GM23338 (cell line): ENCODE measurements around the gene MYO18A.

Experiments
- CREB1 ChIP-seq: fragments of 250-450 bp; sonication (Bioruptor Pico); IDR thresholded peaks from 2 replicates; pipeline ENCODE4 v1.5.0; 2020; ENCODE audit warnings: low read depth, mild to moderate bottlenecking, moderate library complexity
- EZH2 ChIP-seq: fragments of 200-600 bp; sonication (generic); IDR thresholded peaks from one replicate; pipeline ENCODE4 v1.8.0; 2017; ENCODE audit warnings: antibody characterized with exemption, mild to moderate bottlenecking, low read depth; ENCODE audit not compliant: unreplicated experiment
- EZH2phosphoT487 ChIP-seq: fragments of 200-600 bp; sonication (generic); IDR thresholded peaks from one replicate; pipeline ENCODE4 v1.8.1; 2018; ENCODE audit warnings: antibody characterized with exemption; ENCODE audit not compliant: unreplicated experiment
- JUNB ChIP-seq: IDR thresholded peaks from one replicate; pipeline ENCODE4 v1.6.1; 2016; ENCODE audit warnings: antibody characterized with exemption; ENCODE audit not compliant: unreplicated experiment
- NANOG ChIP-seq: IDR thresholded peaks from 2 replicates; pipeline ENCODE4 v1.6.1; 2016; ENCODE audit warnings: antibody characterized with exemption, borderline replicate concordance
- POLR2AphosphoS5 ChIP-seq: IDR thresholded peaks from 2 replicates; pipeline ENCODE4 v1.6.1; 2016; ENCODE audit warnings: antibody characterized with exemption, low read depth
- REST ChIP-seq: IDR thresholded peaks from one replicate; pipeline ENCODE4 v1.6.1; 2018; ENCODE audit warnings: antibody characterized with exemption; ENCODE audit not compliant: unreplicated experiment
- ZNF114 ChIP-seq: fragments of 250-450 bp; sonication (Bioruptor Pico); IDR thresholded peaks from 2 replicates; pipeline ENCODE4 v1.5.0; 2020; ENCODE audit warnings: mild to moderate bottlenecking, moderate library complexity
- ZNF331 ChIP-seq: fragments of 250-450 bp; sonication (Bioruptor Pico); IDR thresholded peaks from 2 replicates; pipeline ENCODE4 v1.5.0; 2020; ENCODE audit warnings: low read depth, mild to moderate bottlenecking, moderate library complexity
- TF ChIP-seq, protein P1 (sequence below), 2 experiments: fragments of 200-600 bp in 1 of 2; sonication (generic) in 1 of 2; conservative IDR thresholded peaks; 2 replicates each; pipeline versions ENCODE4 v1.5.1 to v1.6.1; 2016 to 2017; ENCODE audit warnings: antibody characterized with exemption in 2 of 2, low read depth in 2 of 2, mild to moderate bottlenecking in 2 of 2, moderate library complexity in 1 of 2
- TF ChIP-seq, protein P2 (sequence below): IDR thresholded peaks from 2 replicates; pipeline ENCODE4 v1.6.1; 2016; ENCODE audit warnings: antibody characterized with exemption
- TF ChIP-seq, protein P3 (sequence below): fragments of 250-450 bp; sonication (Bioruptor Pico); IDR thresholded peaks from 2 replicates; pipeline ENCODE4 v1.5.0; 2020; ENCODE audit warnings: mild to moderate bottlenecking, moderate library complexity

DNA sequence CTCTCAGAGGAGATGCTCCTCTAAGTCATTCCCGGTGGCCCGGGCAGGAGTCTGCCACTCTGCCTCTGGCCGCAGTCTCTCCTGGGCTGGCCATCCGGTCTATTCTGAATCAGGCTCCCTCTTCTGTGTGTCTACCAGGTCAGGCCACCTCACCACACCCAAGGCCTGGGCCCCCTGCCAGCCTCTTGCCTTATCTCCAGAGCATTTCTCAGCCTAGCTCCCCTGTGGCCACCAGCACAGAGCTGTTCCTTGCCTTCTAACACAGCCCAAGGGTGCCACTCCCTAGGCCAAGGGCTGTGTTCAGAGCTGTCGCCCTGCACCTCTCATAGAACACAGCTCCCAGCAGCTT, 55.3 kb downstream of the MYO18A start:
- TF ChIP-seq, protein P1, sequence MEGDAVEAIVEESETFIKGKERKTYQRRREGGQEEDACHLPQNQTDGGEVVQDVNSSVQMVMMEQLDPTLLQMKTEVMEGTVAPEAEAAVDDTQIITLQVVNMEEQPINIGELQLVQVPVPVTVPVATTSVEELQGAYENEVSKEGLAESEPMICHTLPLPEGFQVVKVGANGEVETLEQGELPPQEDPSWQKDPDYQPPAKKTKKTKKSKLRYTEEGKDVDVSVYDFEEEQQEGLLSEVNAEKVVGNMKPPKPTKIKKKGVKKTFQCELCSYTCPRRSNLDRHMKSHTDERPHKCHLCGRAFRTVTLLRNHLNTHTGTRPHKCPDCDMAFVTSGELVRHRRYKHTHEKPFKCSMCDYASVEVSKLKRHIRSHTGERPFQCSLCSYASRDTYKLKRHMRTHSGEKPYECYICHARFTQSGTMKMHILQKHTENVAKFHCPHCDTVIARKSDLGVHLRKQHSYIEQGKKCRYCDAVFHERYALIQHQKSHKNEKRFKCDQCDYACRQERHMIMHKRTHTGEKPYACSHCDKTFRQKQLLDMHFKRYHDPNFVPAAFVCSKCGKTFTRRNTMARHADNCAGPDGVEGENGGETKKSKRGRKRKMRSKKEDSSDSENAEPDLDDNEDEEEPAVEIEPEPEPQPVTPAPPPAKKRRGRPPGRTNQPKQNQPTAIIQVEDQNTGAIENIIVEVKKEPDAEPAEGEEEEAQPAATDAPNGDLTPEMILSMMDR (conservative IDR thresholded peaks at IDR 0.05; ENCODE audit: low read depth in 2 of 2), result no peak
- TF ChIP-seq POLR2AphosphoS5 (no peak), REST (no peak), CREB1 (no peak), ZNF331 (no peak), EZH2phosphoT487 (no peak), EZH2 (no peak), JUNB (no peak), NANOG (no peak), ZNF114 (no peak)
- TF ChIP-seq, protein P2, sequence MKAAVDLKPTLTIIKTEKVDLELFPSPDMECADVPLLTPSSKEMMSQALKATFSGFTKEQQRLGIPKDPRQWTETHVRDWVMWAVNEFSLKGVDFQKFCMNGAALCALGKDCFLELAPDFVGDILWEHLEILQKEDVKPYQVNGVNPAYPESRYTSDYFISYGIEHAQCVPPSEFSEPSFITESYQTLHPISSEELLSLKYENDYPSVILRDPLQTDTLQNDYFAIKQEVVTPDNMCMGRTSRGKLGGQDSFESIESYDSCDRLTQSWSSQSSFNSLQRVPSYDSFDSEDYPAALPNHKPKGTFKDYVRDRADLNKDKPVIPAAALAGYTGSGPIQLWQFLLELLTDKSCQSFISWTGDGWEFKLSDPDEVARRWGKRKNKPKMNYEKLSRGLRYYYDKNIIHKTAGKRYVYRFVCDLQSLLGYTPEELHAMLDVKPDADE, result no peak
- TF ChIP-seq, protein P3, sequence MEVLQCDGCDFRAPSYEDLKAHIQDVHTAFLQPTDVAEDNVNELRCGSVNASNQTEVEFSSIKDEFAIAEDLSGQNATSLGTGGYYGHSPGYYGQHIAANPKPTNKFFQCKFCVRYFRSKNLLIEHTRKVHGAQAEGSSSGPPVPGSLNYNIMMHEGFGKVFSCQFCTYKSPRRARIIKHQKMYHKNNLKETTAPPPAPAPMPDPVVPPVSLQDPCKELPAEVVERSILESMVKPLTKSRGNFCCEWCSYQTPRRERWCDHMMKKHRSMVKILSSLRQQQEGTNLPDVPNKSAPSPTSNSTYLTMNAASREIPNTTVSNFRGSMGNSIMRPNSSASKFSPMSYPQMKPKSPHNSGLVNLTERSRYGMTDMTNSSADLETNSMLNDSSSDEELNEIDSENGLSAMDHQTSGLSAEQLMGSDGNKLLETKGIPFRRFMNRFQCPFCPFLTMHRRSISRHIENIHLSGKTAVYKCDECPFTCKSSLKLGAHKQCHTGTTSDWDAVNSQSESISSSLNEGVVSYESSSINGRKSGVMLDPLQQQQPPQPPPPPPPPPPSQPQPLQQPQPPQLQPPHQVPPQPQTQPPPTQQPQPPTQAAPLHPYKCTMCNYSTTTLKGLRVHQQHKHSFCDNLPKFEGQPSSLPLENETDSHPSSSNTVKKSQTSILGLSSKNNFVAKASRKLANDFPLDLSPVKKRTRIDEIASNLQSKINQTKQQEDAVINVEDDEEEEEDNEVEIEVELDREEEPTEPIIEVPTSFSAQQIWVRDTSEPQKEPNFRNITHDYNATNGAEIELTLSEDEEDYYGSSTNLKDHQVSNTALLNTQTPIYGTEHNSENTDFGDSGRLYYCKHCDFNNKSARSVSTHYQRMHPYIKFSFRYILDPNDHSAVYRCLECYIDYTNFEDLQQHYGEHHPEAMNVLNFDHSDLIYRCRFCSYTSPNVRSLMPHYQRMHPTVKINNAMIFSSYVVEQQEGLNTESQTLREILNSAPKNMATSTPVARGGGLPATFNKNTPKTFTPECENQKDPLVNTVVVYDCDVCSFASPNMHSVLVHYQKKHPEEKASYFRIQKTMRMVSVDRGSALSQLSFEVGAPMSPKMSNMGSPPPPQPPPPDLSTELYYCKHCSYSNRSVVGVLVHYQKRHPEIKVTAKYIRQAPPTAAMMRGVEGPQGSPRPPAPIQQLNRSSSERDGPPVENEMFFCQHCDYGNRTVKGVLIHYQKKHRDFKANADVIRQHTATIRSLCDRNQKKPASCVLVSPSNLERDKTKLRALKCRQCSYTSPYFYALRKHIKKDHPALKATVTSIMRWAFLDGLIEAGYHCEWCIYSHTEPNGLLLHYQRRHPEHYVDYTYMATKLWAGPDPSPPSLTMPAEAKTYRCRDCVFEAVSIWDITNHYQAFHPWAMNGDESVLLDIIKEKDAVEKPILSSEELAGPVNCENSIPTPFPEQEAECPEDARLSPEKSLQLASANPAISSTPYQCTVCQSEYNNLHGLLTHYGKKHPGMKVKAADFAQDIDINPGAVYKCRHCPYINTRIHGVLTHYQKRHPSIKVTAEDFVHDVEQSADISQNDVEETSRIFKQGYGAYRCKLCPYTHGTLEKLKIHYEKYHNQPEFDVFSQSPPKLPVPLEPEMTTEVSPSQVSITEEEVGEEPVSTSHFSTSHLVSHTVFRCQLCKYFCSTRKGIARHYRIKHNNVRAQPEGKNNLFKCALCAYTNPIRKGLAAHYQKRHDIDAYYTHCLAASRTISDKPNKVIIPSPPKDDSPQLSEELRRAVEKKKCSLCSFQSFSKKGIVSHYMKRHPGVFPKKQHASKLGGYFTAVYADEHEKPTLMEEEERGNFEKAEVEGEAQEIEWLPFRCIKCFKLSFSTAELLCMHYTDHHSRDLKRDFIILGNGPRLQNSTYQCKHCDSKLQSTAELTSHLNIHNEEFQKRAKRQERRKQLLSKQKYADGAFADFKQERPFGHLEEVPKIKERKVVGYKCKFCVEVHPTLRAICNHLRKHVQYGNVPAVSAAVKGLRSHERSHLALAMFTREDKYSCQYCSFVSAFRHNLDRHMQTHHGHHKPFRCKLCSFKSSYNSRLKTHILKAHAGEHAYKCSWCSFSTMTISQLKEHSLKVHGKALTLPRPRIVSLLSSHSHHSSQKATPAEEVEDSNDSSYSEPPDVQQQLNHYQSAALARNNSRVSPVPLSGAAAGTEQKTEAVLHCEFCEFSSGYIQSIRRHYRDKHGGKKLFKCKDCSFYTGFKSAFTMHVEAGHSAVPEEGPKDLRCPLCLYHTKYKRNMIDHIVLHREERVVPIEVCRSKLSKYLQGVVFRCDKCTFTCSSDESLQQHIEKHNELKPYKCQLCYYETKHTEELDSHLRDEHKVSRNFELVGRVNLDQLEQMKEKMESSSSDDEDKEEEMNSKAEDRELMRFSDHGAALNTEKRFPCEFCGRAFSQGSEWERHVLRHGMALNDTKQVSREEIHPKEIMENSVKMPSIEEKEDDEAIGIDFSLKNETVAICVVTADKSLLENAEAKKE (CRISPR knock-in tag), result no peak
